ENCODE results near the gene JAM3. TPM values are rescaled to one million over a fixed set of nuclear protein-coding genes. Genes with fewer than 3 reads are reported as not detected.

Gene JAM3
- polyA plus RNA-seq, 1 donor from 2014 or later = 46.1 TPM

GRCh38 chr11:134158023-134158422, 89.2 kb downstream of the JAM3 start:
- no peak overlapping the region for H3K9ac ChIP-seq (ENCODE audit: low read length)
- TF ChIP-seq EZH2 (IDR thresholded peaks at IDR 0.05; ENCODE audit: borderline replicate concordance, insufficient read depth, low read length, poor library complexity, severe bottlenecking) (no peak), POLR2AphosphoS5 (IDR thresholded peaks at IDR 0.05) (no peak), EP300 (conservative IDR thresholded peaks at IDR 0.05; ENCODE audit: poor library complexity, severe bottlenecking) (no peak), SMC3 (conservative IDR thresholded peaks at IDR 0.05; ENCODE audit: poor library complexity) (no peak), MXI1 (conservative IDR thresholded peaks at IDR 0.05; ENCODE audit: poor library complexity, severe bottlenecking) (no peak), RAD21 (conservative IDR thresholded peaks at IDR 0.05) (no peak)
- H3K9me2 ChIP-seq (ENCODE audit: insufficient read depth, low read length) = no peaks in the 10 kb centered on the region
- H3K4me3 ChIP-seq (ENCODE audit: low read length) = no peak overlapping the region
- no peaks in the 10 kb centered on the region for H3F3A ChIP-seq (ENCODE audit: insufficient read depth, low read length, poor library complexity, severe bottlenecking)
- no peaks in the 10 kb centered on the region for H4K20me1 ChIP-seq (ENCODE audit: insufficient read depth)
- no peaks in the 10 kb centered on the region for H3K79me2 ChIP-seq (replicated peaks; ENCODE audit: insufficient read depth, low read length)
- H3K27ac ChIP-seq (ENCODE audit: low read length) = no peak overlapping the region
- no peaks in the 10 kb centered on the region for H3K27me3 ChIP-seq (ENCODE audit: insufficient read depth, low read depth, low read length)
- no peak overlapping the region for H2AFZ ChIP-seq (ENCODE audit: low read depth, low read length)
- no peaks in the 10 kb centered on the region for H3K9me3 ChIP-seq (ENCODE audit: low read length)
- H3K36me3 ChIP-seq (ENCODE audit: insufficient read depth, low read length) = peaks cover 11% of the 10 kb centered on the region
- no peak overlapping the region for H3K4me2 ChIP-seq (ENCODE audit: low read length)

GRCh38 chr11:134159652-134160051, 90.8 kb downstream of the JAM3 start:
- Histone ChIP-seq H2AFZ (ENCODE audit: low read depth, low read length) (no peak overlapping the region), H3K4me3 (ENCODE audit: low read length) (no peak overlapping the region), H3K9ac (ENCODE audit: low read length) (no peak overlapping the region), H4K20me1 (ENCODE audit: insufficient read depth) (no peaks in the 10 kb centered on the region), H3K27me3 (ENCODE audit: insufficient read depth, low read depth, low read length) (no peaks in the 10 kb centered on the region), H3K9me2 (ENCODE audit: insufficient read depth, low read length) (no peaks in the 10 kb centered on the region), H3K9me3 (ENCODE audit: low read length) (peaks cover 3% of the 10 kb centered on the region), H3F3A (ENCODE audit: insufficient read depth, low read length, poor library complexity, severe bottlenecking) (no peaks in the 10 kb centered on the region), H3K79me2 (replicated peaks; ENCODE audit: insufficient read depth, low read length) (no peaks in the 10 kb centered on the region), H3K4me2 (ENCODE audit: low read length) (no peak overlapping the region), H3K36me3 (ENCODE audit: insufficient read depth, low read length) (peaks cover 19% of the 10 kb centered on the region), H3K27ac (ENCODE audit: low read length) (no peak overlapping the region)
- TF ChIP-seq CTCF (IDR thresholded peaks at IDR 0.05; ENCODE audit: poor library complexity, severe bottlenecking) = no peak
- no peak for TF ChIP-seq TAF1 (IDR thresholded peaks at IDR 0.05; ENCODE audit: low read depth)
- no peak for TF ChIP-seq POLR2AphosphoS5 (IDR thresholded peaks at IDR 0.05)
- TF ChIP-seq EZH2 (IDR thresholded peaks at IDR 0.05; ENCODE audit: borderline replicate concordance, insufficient read depth, low read length, poor library complexity, severe bottlenecking) = no peak
- no peak for TF ChIP-seq MXI1 (conservative IDR thresholded peaks at IDR 0.05; ENCODE audit: poor library complexity, severe bottlenecking)
- TF ChIP-seq EP300 (conservative IDR thresholded peaks at IDR 0.05; ENCODE audit: poor library complexity, severe bottlenecking) = no peak
- no peak for TF ChIP-seq SMC3 (conservative IDR thresholded peaks at IDR 0.05; ENCODE audit: poor library complexity)
- TF ChIP-seq REST (IDR thresholded peaks at IDR 0.05; ENCODE audit: borderline replicate concordance) = no peak
- TF ChIP-seq RAD21 (conservative IDR thresholded peaks at IDR 0.05) = no peak
